Esophagus muscularis mucosa (tissue), 3 donors: Measurements from ENCODE around the gene GNG7.

Source experiments
- POLR2A ChIP-seq: fragments of 450-650 bp; IDR thresholded peaks from one replicate; pipeline ENCODE4 v1.6.1; 2017; ENCODE audit warnings: antibody characterized with exemption, moderate library complexity, mild to moderate bottlenecking, low read depth
- TF ChIP-seq, protein P1 (sequence below), 3 experiments: fragments of 200-600 bp in 2 of 3; fragments of 450-650 bp in 1 of 3; sonication (generic) in 2 of 3; IDR thresholded peaks; one replicate each; pipeline ENCODE4 v1.5.1; 2017 to 2019; ENCODE audit warnings: antibody characterized with exemption in 3 of 3, mild to moderate bottlenecking in 2 of 3, moderate library complexity in 1 of 3

DNA sequence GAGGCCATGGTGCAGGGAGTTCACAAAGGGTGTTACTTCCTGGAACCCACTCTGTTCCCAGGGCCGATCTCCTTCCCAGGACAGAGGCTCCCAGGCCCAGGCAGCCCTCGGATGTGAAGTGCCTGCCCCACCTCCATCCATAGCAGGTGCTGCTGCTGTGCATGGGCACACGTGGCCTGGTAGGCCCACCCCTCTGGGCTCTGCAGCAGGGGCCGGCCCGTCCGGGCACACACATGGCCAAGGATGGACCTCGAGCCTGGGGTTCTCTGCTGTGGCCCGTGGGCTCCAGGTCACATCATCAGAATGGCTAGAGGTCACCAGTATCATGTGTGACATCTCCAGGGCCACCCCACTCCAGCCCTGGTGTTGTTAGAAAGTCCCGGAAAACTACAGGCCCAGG lies 154.8 kb downstream of the GNG7 start:
- TF ChIP-seq POLR2A, result no peak
- TF ChIP-seq, protein P1, sequence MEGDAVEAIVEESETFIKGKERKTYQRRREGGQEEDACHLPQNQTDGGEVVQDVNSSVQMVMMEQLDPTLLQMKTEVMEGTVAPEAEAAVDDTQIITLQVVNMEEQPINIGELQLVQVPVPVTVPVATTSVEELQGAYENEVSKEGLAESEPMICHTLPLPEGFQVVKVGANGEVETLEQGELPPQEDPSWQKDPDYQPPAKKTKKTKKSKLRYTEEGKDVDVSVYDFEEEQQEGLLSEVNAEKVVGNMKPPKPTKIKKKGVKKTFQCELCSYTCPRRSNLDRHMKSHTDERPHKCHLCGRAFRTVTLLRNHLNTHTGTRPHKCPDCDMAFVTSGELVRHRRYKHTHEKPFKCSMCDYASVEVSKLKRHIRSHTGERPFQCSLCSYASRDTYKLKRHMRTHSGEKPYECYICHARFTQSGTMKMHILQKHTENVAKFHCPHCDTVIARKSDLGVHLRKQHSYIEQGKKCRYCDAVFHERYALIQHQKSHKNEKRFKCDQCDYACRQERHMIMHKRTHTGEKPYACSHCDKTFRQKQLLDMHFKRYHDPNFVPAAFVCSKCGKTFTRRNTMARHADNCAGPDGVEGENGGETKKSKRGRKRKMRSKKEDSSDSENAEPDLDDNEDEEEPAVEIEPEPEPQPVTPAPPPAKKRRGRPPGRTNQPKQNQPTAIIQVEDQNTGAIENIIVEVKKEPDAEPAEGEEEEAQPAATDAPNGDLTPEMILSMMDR (IDR thresholded peaks at IDR 0.05), result no peak
